ENCODE results near the gene STMP1. TPM values are rescaled to one million over a fixed set of nuclear protein-coding genes. Genes with fewer than 3 reads are reported as not detected.

Gene STMP1
- total and polyA plus RNA-seq, 4 donors = 23.0 to 33.1 (median 26.0) TPM

DNA sequence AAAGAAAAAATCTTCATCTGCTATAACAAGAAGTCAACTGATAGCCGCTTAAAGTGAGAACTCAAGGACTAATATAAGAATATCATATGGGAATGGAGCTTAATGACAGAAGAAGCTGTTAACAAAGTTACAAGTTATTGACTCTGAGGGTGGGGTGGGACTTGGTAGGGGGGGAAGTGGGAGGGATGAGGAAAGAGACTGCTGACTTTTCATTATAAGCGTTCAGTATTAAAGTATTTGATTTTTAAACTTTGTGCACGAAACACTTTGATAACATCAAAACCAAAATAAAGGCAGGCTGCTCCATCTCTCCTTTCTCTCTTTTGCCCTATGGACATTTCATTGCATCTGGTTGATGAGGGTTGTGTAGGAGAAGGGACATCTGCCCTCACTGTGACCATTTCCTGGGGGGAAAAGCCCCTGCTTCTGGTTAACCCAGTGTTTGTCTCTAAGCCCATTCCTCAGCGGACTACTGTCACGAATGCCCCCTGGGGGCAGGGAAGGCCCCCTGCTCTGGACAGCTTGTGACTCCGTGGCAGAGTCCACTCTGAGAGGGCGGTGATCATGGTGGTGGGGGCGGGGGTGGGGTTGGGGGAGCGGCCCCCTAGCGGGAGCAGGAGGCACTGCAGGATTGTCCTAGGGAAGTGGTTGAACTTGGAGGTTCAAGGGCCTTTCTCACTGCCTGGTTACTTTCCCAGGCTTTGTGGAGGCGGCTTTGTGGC lies 48.3 kb downstream of the STMP1 start:
- Histone ChIP-seq H3K9ac (ENCODE audit: insufficient read depth in 1 of 2, low read length in 2 of 2) (no peak overlapping the region), H3K4me3 (no peak overlapping the region), H3K36me3 (ENCODE audit: control insufficient read depth in 4 of 4, insufficient read depth in 4 of 4, low read length in 4 of 4) (no peaks in the 10 kb centered on the region), H3K9me3 (ENCODE audit: control insufficient read depth in 4 of 4, insufficient read depth in 3 of 4, low read length in 3 of 4) (no peaks in the 10 kb centered on the region), H3K27me3 (ENCODE audit: control insufficient read depth in 3 of 3, insufficient read depth in 3 of 3, low read length in 2 of 3) (no peaks in the 10 kb centered on the region), H3K4me1 (ENCODE audit: control insufficient read depth in 5 of 5, insufficient read depth in 5 of 5, low read length in 5 of 5) (peaks cover 0 to 1% (median 0%) of the 10 kb centered on the region in 5 donors), H3K27ac (ENCODE audit: low read depth in 1 of 2, low read length in 1 of 2) (no peak overlapping the region)
- DNase-seq (no peak), ATAC-seq (ENCODE audit: insufficient read depth, low FRiP score) (no peak)
- no peak for TF ChIP-seq CTCF (IDR thresholded peaks at IDR 0.05; ENCODE audit: control extremely low read depth, extremely low read depth)
- 49 to 52% methylated on average over 11 of the region's 11 CpGs for WGBS, 2 donors

GRCh38 chr7:135711139-135711469 lies 48.8 kb downstream of the STMP1 start:
- no peak overlapping the region for H3K27ac ChIP-seq (ENCODE audit: low read depth in 1 of 2, low read length in 1 of 2)
- no peak overlapping the region for H3K9ac ChIP-seq (ENCODE audit: insufficient read depth in 1 of 2, low read length in 2 of 2)
- TF ChIP-seq CTCF (IDR thresholded peaks at IDR 0.05; ENCODE audit: control extremely low read depth, extremely low read depth) = no peak
- H3K36me3 ChIP-seq (ENCODE audit: control insufficient read depth in 4 of 4, insufficient read depth in 4 of 4, low read length in 4 of 4) = no peaks in the 10 kb centered on the region
- 67 to 71% methylated on average over 8 of the region's 8 CpGs for WGBS, 2 donors
- ATAC-seq (ENCODE audit: insufficient read depth, low FRiP score) (no peak), DNase-seq (no peak)
- H3K9me3 ChIP-seq (ENCODE audit: control insufficient read depth in 4 of 4, insufficient read depth in 3 of 4, low read length in 3 of 4) = no peaks in the 10 kb centered on the region
- no peak overlapping the region for H3K4me3 ChIP-seq
- H3K4me1 ChIP-seq (ENCODE audit: control insufficient read depth in 5 of 5, insufficient read depth in 5 of 5, low read length in 5 of 5) = peaks cover 0 to 1% (median 0%) of the 10 kb centered on the region in 5 donors
- H3K27me3 ChIP-seq (ENCODE audit: control insufficient read depth in 3 of 3, insufficient read depth in 3 of 3, low read length in 2 of 3) = no peaks in the 10 kb centered on the region

GRCh38 chr7:135712182-135712782 lies 50.0 kb downstream of the STMP1 start:
- Histone ChIP-seq H3K36me3 (ENCODE audit: control insufficient read depth in 4 of 4, insufficient read depth in 4 of 4, low read length in 4 of 4) (no peaks in the 10 kb centered on the region), H3K9ac (ENCODE audit: insufficient read depth in 1 of 2, low read length in 2 of 2) (no peak overlapping the region), H3K4me1 (ENCODE audit: control insufficient read depth in 5 of 5, insufficient read depth in 5 of 5, low read length in 5 of 5) (peaks cover 0 to 2% (median 0%) of the 10 kb centered on the region in 5 donors), H3K9me3 (ENCODE audit: control insufficient read depth in 4 of 4, insufficient read depth in 3 of 4, low read length in 3 of 4) (no peaks in the 10 kb centered on the region), H3K4me3 (no peak overlapping the region), H3K27me3 (ENCODE audit: control insufficient read depth in 3 of 3, insufficient read depth in 3 of 3, low read length in 2 of 3) (no peaks in the 10 kb centered on the region), H3K27ac (ENCODE audit: low read depth in 1 of 2, low read length in 1 of 2) (no peak overlapping the region)
- no peak for TF ChIP-seq CTCF (IDR thresholded peaks at IDR 0.05; ENCODE audit: control extremely low read depth, extremely low read depth)
- no peak for DNase-seq
- ATAC-seq (ENCODE audit: insufficient read depth, low FRiP score) = no peak
- WGBS, 2 donors = 71 to 76% methylated on average over 4 of the region's 4 CpGs
